Stimulated activated CD8-positive, alpha-beta memory T cell treated with anti-CD3 and anti-CD28 coated beads, Interleukin-4, amount 100 ng/mL, for 4 hours (primary cell): ENCODE results near the gene PIP4P1.
"Not testable (repeated sequence)": the region's sequence is repeated elsewhere in the genome, so short reads cannot be mapped to it uniquely, and the experiment has no call there.

Source experiments
- DNase-seq, 2 donors: peaks; one replicate each; pipeline ENCODE4 v3.0.0-alpha.2; 2020; ENCODE audit warnings: low read depth in 2 of 2, low spot score in 1 of 2

The PIP4P1 gene

GRCh38 chr14:20461225-20462141 lies at the start of gene PIP4P1:
TSS of gene PIP4P1 (minus strand) at chr14:20461434. CDS start at chr14:20461325, 109 bp downstream.
- DNase-seq = peak; percentile 98

- no peak for DNase-seq
Observed at GRCh38 chr14:20508367-20508766, 47.1 kb upstream of the PIP4P1 start.

- DNase-seq = not testable (repeated sequence)
Observed at GRCh38 chr14:20507537-20507936, 46.3 kb upstream of the PIP4P1 start.

- not testable (repeated sequence) for DNase-seq
Observed at GRCh38 chr14:20506752-20507151, 45.5 kb upstream of the PIP4P1 start.

- not testable (repeated sequence) for DNase-seq
Observed at GRCh38 chr14:20506276-20506675, 45.0 kb upstream of the PIP4P1 start.

GRCh38 chr14:20503898-20504297 lies 42.7 kb upstream of the PIP4P1 start:
- DNase-seq = no peak

- DNase-seq = no peak
Observed at GRCh38 chr14:20501346-20501745, 40.1 kb upstream of the PIP4P1 start.

- no peak for DNase-seq
Observed at GRCh38 chr14:20499881-20500280, 38.6 kb upstream of the PIP4P1 start.

- DNase-seq = no peak
Observed at GRCh38 chr14:20499108-20499507, 37.9 kb upstream of the PIP4P1 start.

GRCh38 chr14:20498622-20499021 lies 37.4 kb upstream of the PIP4P1 start:
- no peak for DNase-seq

GRCh38 chr14:20494935-20495766 lies 33.9 kb upstream of the PIP4P1 start:
- no peak for DNase-seq

GRCh38 chr14:20493634-20494033 lies 32.4 kb upstream of the PIP4P1 start:
- DNase-seq = no peak

- DNase-seq = no peak
Observed at GRCh38 chr14:20492486-20492885, 31.3 kb upstream of the PIP4P1 start.

GRCh38 chr14:20490563-20490962 lies 29.3 kb upstream of the PIP4P1 start:
- no peak for DNase-seq

GRCh38 chr14:20489093-20489994 lies 28.1 kb upstream of the PIP4P1 start:
- no peak for DNase-seq

GRCh38 chr14:20487396-20487725 lies 26.1 kb upstream of the PIP4P1 start:
- DNase-seq = no peak

GRCh38 chr14:20486684-20487395 lies 25.6 kb upstream of the PIP4P1 start:
- DNase-seq = no peak

- DNase-seq = no peak
Observed at GRCh38 chr14:20485900-20486299, 24.7 kb upstream of the PIP4P1 start.

- no peak for DNase-seq
Observed at GRCh38 chr14:20482382-20482781, 21.1 kb upstream of the PIP4P1 start.

GRCh38 chr14:20478894-20479293 lies 17.7 kb upstream of the PIP4P1 start:
- DNase-seq = no peak
